ENCODE data around the gene COA8.

Gene COA8

DNA sequence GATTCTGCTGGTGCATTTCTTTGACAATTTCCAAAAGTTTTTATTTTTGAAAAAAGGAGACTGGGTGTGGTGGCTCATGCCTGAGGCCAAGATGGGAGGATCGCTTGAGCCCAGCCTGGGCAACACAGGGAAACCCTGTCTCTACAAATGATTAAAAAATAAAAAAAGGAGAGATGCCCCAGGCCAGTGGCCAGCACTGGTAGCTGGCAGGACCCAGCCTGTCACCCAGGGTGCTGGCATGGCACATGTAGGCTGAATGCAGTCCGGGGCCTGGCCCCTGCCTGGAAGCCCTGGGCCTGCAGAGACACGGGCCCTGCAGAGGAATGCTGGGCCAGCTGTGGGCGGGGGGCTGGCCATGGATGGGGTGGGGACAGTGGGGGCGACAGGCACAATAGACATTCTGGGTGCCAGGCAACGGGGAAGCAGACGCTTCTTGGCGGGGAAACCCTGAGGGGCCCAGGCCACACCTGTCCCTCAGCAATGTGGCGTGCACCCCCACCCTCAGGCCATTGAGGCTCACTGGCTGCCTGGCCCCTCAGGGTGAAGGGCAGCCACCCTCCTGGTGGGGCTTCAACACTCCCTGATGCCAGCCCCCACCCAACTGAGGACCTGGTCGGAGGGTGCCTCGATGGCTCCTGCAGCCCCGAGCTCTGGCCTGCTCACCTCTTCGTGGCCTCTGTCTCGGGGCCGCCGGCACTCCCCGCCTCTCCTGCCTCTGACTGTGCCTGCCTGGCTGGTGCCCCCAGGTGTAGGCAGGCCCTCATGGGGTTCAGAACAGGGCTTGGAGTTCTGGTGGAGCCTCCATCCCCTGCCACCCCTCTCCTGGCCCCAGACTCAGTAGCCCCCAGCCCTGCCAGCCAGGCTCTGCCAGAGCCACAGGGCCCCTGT, 21.7 kb upstream of the COA8 start:
- TF ChIP-seq, protein P1, sequence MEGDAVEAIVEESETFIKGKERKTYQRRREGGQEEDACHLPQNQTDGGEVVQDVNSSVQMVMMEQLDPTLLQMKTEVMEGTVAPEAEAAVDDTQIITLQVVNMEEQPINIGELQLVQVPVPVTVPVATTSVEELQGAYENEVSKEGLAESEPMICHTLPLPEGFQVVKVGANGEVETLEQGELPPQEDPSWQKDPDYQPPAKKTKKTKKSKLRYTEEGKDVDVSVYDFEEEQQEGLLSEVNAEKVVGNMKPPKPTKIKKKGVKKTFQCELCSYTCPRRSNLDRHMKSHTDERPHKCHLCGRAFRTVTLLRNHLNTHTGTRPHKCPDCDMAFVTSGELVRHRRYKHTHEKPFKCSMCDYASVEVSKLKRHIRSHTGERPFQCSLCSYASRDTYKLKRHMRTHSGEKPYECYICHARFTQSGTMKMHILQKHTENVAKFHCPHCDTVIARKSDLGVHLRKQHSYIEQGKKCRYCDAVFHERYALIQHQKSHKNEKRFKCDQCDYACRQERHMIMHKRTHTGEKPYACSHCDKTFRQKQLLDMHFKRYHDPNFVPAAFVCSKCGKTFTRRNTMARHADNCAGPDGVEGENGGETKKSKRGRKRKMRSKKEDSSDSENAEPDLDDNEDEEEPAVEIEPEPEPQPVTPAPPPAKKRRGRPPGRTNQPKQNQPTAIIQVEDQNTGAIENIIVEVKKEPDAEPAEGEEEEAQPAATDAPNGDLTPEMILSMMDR (IDR thresholded peaks at IDR 0.05; ENCODE audit: insufficient read depth, low read depth, low read length, missing control alignments): no peak
- DNase-seq (ENCODE audit: low read depth): no peak
- no peak overlapping the region for H3K4me3 ChIP-seq (ENCODE audit: low read depth, low read length)

DNA sequence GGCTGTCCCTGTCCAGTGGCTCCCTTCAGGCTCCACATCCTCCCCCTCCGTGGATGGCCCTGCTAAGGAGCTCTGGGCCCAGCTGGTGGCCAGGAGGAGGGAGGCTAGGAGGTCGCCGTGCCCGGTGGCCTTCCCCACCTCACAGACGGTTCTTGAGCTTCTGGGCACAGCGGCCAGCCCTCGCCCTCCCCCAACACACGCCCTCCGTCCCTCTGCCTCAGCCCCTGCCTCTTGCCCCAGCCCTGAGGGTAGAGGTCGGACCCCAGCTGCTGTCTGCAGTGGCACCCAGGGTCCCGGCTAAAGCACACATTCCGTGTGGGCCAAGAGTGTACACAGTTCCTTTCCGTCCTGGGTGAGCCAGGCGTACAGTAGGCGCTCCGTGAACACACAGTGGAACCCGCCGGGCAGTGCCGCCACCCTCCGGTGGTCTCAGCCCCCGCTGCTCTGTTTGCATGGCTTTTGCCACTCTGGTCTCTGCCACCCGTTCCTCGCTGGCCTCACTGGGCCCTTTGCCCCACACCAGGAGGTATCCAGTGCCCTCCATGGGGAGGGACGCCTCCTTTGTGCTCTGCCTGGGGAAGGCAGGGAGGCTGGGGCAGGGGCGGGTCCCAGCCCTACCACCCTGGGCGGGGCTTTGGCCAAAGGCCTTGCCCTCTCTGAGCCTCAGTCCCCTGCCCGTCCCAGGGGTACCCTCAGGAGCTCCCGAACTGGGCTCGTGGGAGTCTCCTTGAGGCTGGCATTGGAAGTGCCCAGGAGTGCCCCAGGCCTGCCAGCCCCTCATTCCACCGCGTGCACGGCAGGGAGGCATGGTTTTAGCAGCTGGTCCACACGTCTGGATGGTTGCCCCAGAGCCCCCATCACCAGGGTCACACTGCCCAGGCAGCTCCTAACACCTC, 20.8 kb upstream of the COA8 start:
- no peak for DNase-seq (ENCODE audit: low read depth)
- no peak overlapping the region for H3K4me3 ChIP-seq (ENCODE audit: low read depth, low read length)
- TF ChIP-seq, protein P1 (IDR thresholded peaks at IDR 0.05; ENCODE audit: insufficient read depth, low read depth, low read length, missing control alignments): no peak

DNA sequence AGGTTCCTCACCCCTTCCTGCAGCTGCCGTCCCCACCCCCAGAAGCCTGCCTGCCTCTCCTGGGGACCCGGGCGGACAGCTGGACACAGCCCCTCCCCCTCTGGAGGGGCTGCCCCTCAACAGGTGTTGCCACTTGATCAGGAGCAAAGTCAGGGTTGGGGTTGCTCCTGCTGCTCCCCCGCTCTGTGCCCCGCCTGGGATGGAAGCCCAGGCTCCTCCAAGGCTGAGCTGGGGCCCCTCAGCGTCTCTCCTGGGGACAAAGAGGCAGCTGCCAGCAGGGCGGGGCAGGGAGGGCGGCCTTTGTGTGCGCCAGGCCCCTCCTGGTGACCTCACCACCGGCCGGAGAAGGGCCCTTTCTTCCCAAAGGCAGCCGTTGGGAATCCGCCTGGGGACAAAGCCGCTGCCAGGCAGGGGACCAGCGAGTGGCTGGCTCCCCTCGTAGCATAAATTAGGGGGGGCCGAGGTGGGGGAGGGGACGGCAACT, 20.1 kb upstream of the COA8 start:
- TF ChIP-seq, protein P1 (IDR thresholded peaks at IDR 0.05; ENCODE audit: insufficient read depth, low read depth, low read length, missing control alignments): no peak
- H3K4me3 ChIP-seq (ENCODE audit: low read depth, low read length): no peak overlapping the region
- no peak for DNase-seq (ENCODE audit: low read depth)

DNA sequence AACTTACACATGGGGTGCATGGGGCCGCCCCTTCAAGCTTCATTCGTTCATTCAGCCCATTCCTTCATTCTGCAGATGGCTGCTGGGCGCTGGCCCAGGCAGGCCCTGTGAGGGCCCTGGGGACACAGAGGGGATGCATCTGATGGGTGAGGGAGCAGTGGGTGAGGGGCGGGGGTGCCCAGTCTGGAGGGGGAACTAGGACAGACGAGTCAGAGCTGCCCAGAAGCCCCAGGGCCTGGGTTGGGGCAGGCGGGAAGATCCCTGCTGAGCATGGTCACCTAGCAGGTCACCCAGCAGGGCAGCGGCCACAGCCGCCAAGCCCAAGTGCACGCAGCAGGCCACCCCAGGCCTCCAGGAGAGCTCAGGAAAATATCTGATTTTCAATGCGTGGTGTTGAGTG, 19.6 kb upstream of the COA8 start:
- DNase-seq (ENCODE audit: low read depth): no peak
- TF ChIP-seq, protein P1 (IDR thresholded peaks at IDR 0.05; ENCODE audit: insufficient read depth, low read depth, low read length, missing control alignments): no peak
- H3K4me3 ChIP-seq (ENCODE audit: low read depth, low read length): no peak overlapping the region

DNA sequence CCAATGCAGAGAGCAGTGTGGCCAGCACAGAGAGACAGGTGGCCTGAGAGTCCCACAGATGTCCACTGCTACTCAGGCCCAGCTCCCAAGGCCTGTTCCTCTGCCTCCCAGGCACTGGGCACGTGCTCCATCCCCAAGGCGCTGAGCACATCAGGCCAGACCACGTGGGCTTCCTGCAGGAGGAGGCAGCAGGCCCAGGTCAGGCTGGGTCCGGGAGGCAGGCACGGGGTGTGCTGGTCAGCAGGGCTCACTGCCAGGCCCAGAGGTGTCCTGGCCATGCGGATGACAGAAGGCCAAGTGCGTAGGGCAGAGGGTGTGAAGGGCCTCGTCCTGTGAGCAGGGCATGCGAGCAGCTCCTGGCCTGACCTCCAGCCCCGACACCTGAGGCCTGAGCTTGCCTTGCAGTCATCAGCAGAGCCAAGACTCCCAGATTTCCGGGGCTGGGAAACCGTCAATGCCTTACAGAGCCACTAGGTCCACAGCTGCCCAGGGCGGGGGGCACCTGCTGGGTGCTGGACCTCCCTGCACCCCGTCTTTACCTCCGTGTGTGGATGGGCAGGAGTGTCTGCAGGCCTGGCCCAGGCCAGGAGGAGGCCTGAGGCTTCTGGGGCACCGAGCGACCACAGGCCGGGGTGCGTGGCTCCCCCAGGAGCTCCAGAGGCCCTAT, 18.9 kb upstream of the COA8 start:
- no peak overlapping the region for H3K4me3 ChIP-seq (ENCODE audit: low read depth, low read length)
- no peak for DNase-seq (ENCODE audit: low read depth)
- TF ChIP-seq, protein P1 (IDR thresholded peaks at IDR 0.05; ENCODE audit: insufficient read depth, low read depth, low read length, missing control alignments): no peak

DNA sequence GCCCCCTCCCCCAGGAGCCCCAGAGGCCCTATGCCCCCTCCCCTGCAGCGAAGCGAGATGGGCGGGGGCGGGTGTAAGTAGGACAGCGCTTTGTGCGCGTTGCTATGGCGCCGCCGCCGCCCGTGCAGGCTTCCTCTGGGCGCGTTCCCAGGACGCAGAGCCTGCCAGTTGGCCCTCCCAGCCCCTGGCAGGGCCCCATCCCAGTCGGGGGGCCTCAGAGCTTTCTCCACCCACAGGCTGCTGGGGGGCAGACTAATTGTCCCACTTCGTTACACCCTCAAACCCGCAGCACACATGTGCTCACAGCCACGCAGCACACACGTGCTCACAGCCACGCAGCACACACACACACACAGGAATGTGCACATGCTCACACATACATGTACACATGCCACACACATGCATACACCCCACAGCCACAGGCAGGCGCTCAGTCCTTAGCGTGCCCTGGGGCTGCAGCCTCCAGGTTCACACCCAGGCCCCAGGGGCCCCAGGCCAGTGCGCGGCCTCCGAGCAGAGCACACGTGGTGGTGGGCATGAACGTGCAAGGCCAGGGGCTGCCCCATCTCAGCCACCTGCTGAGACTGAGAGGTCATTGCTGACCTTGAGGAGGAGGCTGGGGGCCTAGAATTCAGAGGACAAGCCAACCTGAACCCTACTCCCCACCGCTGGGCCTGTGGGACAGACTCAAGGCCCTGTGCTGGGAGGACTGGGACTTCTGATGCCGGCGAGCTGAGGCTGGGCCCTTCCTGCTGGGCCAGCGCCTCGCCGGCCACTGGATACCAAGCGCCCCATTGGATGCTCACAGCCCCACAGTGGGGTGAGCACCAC, 18.2 kb upstream of the COA8 start:
- TF ChIP-seq, protein P1 (IDR thresholded peaks at IDR 0.05; ENCODE audit: insufficient read depth, low read depth, low read length, missing control alignments): no peak
- no peak for DNase-seq (ENCODE audit: low read depth)
- no peak overlapping the region for H3K4me3 ChIP-seq (ENCODE audit: low read depth, low read length)

All from GM12865 (cell line).